Osteoblast (primary cell): Measurements from ENCODE around the gene SUMF2. TPM values are rescaled to one million over a fixed set of nuclear protein-coding genes. Genes with fewer than 3 reads are reported as not detected.
"Not testable (repeated sequence)": the region's sequence is repeated elsewhere in the genome, so short reads cannot be mapped to it uniquely, and the experiment has no call there.

Source experiments
- DNase-seq: peaks from one replicate; pipeline ENCODE4 v3.0.0; 2011; ENCODE audit warnings: low spot score, mixed read lengths; ENCODE audit not compliant: insufficient read length; ENCODE audit errors: missing footprints
- H2AFZ ChIP-seq: 2 replicates; pipeline ENCODE4 v1.6.0; 2011; ENCODE audit warnings: mild to moderate bottlenecking, low read length
- H3K27ac ChIP-seq: 2 replicates; pipeline ENCODE4 v1.5.1; 2011; ENCODE audit warnings: mild to moderate bottlenecking, low read depth, low read length, moderate library complexity
- H3K27me3 ChIP-seq: 2 replicates; pipeline ENCODE4 v1.6.0; 2012; ENCODE audit warnings: mild to moderate bottlenecking, control low read depth, inconsistent platforms, low read length, moderate library complexity; ENCODE audit not compliant: insufficient read depth
- H3K36me3 ChIP-seq: 2 replicates; pipeline ENCODE4 v1.5.1; 2011; ENCODE audit warnings: mild to moderate bottlenecking, low read length, control low read depth, moderate library complexity; ENCODE audit not compliant: insufficient read depth
- H3K4me1 ChIP-seq: 2 replicates; pipeline ENCODE4 v1.5.1; 2011; ENCODE audit warnings: mild to moderate bottlenecking, low read length, control low read depth, moderate library complexity; ENCODE audit not compliant: insufficient read depth
- H3K4me2 ChIP-seq: 2 replicates; pipeline ENCODE4 v1.6.0; 2011; ENCODE audit warnings: mild to moderate bottlenecking, low read length; ENCODE audit not compliant: insufficient read depth
- H3K4me3 ChIP-seq: fragments of 200-600 bp; sonication (generic); 3 replicates; pipeline ENCODE4 v1.5.1; 2012; ENCODE audit warnings: mild to moderate bottlenecking, low read length, inconsistent platforms; ENCODE audit not compliant: insufficient read depth
- H3K79me2 ChIP-seq: 2 replicates; pipeline ENCODE4 v1.6.0; 2012; ENCODE audit warnings: mild to moderate bottlenecking, low read length, control low read depth, inconsistent platforms; ENCODE audit not compliant: insufficient read depth
- H3K9me3 ChIP-seq: 2 replicates; pipeline ENCODE4 v1.5.1; 2011; ENCODE audit warnings: low read depth, low read length, control low read depth
- H4K20me1 ChIP-seq: 2 replicates; pipeline ENCODE4 v1.6.0; 2012; ENCODE audit warnings: mild to moderate bottlenecking, low read length, control low read depth; ENCODE audit not compliant: insufficient read depth
- CTCF ChIP-seq: IDR thresholded peaks from 2 replicates; pipeline ENCODE4 v1.5.1; 2011; ENCODE audit warnings: mild to moderate bottlenecking, low read depth, low read length, moderate library complexity; ENCODE audit errors: extremely low read depth
- total RNA-seq: library from RNA; depleted of rRNA; stranded (reverse); fragments of >200 nt; gene quantifications from 2 replicates; pipeline ENCODE4 v1.2.3, GENCODE V29; 2012

The SUMF2 gene
- total RNA-seq, 1 donor, result 230 TPM

- H3K9me3 ChIP-seq, result no peaks in the 10 kb centered on the region
- no peak for DNase-seq
Observed at GRCh38 chr7:56026538-56026937, 37.5 kb upstream of the SUMF2 start.

GRCh38 chr7:56028942-56029630 is 35.0 kb upstream of the SUMF2 start:
- no peak for TF ChIP-seq CTCF
- H2AFZ ChIP-seq, result no peak overlapping the region
- H3K27ac ChIP-seq, result no peak overlapping the region
- H3K9me3 ChIP-seq, result no peaks in the 10 kb centered on the region
- H3K4me1 ChIP-seq, result no peaks in the 10 kb centered on the region
- H3K36me3 ChIP-seq, result peaks cover 14% of the 10 kb centered on the region
- no peak for DNase-seq
- H3K79me2 ChIP-seq, result peaks cover 3% of the 10 kb centered on the region
- H4K20me1 ChIP-seq, result no peaks in the 10 kb centered on the region
- H3K4me3 ChIP-seq, result no peak overlapping the region
- H3K27me3 ChIP-seq, result no peaks in the 10 kb centered on the region
- no peak overlapping the region for H3K4me2 ChIP-seq

More at GRCh38 chr7:56026538-56026937, 37.5 kb upstream of the SUMF2 start:
- H3K4me3 ChIP-seq, result no peak overlapping the region
- no peak overlapping the region for H3K4me2 ChIP-seq
- H3K27me3 ChIP-seq, result no peaks in the 10 kb centered on the region
- no peaks in the 10 kb centered on the region for H3K79me2 ChIP-seq
- TF ChIP-seq CTCF, result no peak
- H2AFZ ChIP-seq, result no peak overlapping the region
- H3K4me1 ChIP-seq, result no peaks in the 10 kb centered on the region
- no peaks in the 10 kb centered on the region for H4K20me1 ChIP-seq
- peaks cover 14% of the 10 kb centered on the region for H3K36me3 ChIP-seq
- H3K27ac ChIP-seq, result no peak overlapping the region

GRCh38 chr7:56030340-56030739 is 33.7 kb upstream of the SUMF2 start:
- Histone ChIP-seq H3K36me3 (peaks cover 14% of the 10 kb centered on the region), H4K20me1 (no peaks in the 10 kb centered on the region)

GRCh38 chr7:56031556-56031955 is 32.5 kb upstream of the SUMF2 start:
- not testable (repeated sequence) for H3K79me2 ChIP-seq, H3K4me1 ChIP-seq, H3K27me3 ChIP-seq, H4K20me1 ChIP-seq, H3K4me3 ChIP-seq, H2AFZ ChIP-seq, H3K4me2 ChIP-seq, H3K27ac ChIP-seq, DNase-seq, H3K9me3 ChIP-seq
- peaks cover 14% of the 10 kb centered on the region for H3K36me3 ChIP-seq

More at GRCh38 chr7:56030340-56030739, 33.7 kb upstream of the SUMF2 start:
- no peaks in the 10 kb centered on the region for H3K9me3 ChIP-seq
- no peak for DNase-seq
- H3K79me2 ChIP-seq, result peaks cover 3% of the 10 kb centered on the region
- no peak overlapping the region for H3K27ac ChIP-seq
- no peaks in the 10 kb centered on the region for H3K4me1 ChIP-seq
- no peak overlapping the region for H3K4me3 ChIP-seq
- no peak overlapping the region for H2AFZ ChIP-seq
- H3K27me3 ChIP-seq, result no peaks in the 10 kb centered on the region
- no peak overlapping the region for H3K4me2 ChIP-seq
- no peak for TF ChIP-seq CTCF

- H3K36me3 ChIP-seq, result peaks cover 14% of the 10 kb centered on the region
- not testable (repeated sequence) for H3K4me3 ChIP-seq, H3K9me3 ChIP-seq, H3K27ac ChIP-seq, H2AFZ ChIP-seq, H3K4me1 ChIP-seq, H4K20me1 ChIP-seq, H3K4me2 ChIP-seq, DNase-seq, H3K27me3 ChIP-seq, H3K79me2 ChIP-seq
Observed at GRCh38 chr7:56032578-56032977, 31.5 kb upstream of the SUMF2 start.
